ENCODE measurements around the gene HES5.

- TF ChIP-seq, protein P1, sequence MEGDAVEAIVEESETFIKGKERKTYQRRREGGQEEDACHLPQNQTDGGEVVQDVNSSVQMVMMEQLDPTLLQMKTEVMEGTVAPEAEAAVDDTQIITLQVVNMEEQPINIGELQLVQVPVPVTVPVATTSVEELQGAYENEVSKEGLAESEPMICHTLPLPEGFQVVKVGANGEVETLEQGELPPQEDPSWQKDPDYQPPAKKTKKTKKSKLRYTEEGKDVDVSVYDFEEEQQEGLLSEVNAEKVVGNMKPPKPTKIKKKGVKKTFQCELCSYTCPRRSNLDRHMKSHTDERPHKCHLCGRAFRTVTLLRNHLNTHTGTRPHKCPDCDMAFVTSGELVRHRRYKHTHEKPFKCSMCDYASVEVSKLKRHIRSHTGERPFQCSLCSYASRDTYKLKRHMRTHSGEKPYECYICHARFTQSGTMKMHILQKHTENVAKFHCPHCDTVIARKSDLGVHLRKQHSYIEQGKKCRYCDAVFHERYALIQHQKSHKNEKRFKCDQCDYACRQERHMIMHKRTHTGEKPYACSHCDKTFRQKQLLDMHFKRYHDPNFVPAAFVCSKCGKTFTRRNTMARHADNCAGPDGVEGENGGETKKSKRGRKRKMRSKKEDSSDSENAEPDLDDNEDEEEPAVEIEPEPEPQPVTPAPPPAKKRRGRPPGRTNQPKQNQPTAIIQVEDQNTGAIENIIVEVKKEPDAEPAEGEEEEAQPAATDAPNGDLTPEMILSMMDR (IDR thresholded peaks at IDR 0.05) = no peak
- TF ChIP-seq, protein P2, sequence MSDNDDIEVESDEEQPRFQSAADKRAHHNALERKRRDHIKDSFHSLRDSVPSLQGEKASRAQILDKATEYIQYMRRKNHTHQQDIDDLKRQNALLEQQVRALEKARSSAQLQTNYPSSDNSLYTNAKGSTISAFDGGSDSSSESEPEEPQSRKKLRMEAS (IDR thresholded peaks at IDR 0.05) = no peak
- no peak for TF ChIP-seq RNF2 (IDR thresholded peaks at IDR 0.05; ENCODE audit: borderline replicate concordance, low read depth)
- TF ChIP-seq NR3C1 (IDR thresholded peaks at IDR 0.05) = no peak
- TF ChIP-seq CEBPB (IDR thresholded peaks at IDR 0.05) = no peak
- no peak for TF ChIP-seq POLR2A (IDR thresholded peaks at IDR 0.05; ENCODE audit: low read length)
- TF ChIP-seq, protein P3, sequence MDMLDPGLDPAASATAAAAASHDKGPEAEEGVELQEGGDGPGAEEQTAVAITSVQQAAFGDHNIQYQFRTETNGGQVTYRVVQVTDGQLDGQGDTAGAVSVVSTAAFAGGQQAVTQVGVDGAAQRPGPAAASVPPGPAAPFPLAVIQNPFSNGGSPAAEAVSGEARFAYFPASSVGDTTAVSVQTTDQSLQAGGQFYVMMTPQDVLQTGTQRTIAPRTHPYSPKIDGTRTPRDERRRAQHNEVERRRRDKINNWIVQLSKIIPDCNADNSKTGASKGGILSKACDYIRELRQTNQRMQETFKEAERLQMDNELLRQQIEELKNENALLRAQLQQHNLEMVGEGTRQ (IDR thresholded peaks at IDR 0.05) = no peak
- TF ChIP-seq RFX5 (IDR thresholded peaks at IDR 0.05) = no peak
- TF ChIP-seq MAZ (IDR thresholded peaks at IDR 0.05; ENCODE audit: borderline replicate concordance, low read depth, low read length) = no peak
- no peak for TF ChIP-seq EP300 (IDR thresholded peaks at IDR 0.05)
- TF ChIP-seq, protein P4, sequence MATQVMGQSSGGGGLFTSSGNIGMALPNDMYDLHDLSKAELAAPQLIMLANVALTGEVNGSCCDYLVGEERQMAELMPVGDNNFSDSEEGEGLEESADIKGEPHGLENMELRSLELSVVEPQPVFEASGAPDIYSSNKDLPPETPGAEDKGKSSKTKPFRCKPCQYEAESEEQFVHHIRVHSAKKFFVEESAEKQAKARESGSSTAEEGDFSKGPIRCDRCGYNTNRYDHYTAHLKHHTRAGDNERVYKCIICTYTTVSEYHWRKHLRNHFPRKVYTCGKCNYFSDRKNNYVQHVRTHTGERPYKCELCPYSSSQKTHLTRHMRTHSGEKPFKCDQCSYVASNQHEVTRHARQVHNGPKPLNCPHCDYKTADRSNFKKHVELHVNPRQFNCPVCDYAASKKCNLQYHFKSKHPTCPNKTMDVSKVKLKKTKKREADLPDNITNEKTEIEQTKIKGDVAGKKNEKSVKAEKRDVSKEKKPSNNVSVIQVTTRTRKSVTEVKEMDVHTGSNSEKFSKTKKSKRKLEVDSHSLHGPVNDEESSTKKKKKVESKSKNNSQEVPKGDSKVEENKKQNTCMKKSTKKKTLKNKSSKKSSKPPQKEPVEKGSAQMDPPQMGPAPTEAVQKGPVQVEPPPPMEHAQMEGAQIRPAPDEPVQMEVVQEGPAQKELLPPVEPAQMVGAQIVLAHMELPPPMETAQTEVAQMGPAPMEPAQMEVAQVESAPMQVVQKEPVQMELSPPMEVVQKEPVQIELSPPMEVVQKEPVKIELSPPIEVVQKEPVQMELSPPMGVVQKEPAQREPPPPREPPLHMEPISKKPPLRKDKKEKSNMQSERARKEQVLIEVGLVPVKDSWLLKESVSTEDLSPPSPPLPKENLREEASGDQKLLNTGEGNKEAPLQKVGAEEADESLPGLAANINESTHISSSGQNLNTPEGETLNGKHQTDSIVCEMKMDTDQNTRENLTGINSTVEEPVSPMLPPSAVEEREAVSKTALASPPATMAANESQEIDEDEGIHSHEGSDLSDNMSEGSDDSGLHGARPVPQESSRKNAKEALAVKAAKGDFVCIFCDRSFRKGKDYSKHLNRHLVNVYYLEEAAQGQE (IDR thresholded peaks at IDR 0.05) = no peak
- no peak for TF ChIP-seq HOXB13 (CRISPR knock-in tag; IDR thresholded peaks at IDR 0.05; ENCODE audit: low read depth)
- TF ChIP-seq MAFK (IDR thresholded peaks at IDR 0.05; ENCODE audit: partially characterized antibody) = no peak
Measured at GRCh38 chr1:2512862-2513421, 17.1 kb downstream of the HES5 start.
